ENCODE data around the gene PCDHAC1.
"Not testable (repeated sequence)": the region's sequence is repeated elsewhere in the genome, so short reads cannot be mapped to it uniquely, and the experiment has no call there.

PCDHAC1 gene

GRCh38 chr5:140925806-140926442 is at the start of gene PCDHAC1:
PCDHAC1 (plus strand) TSS chr5:140926299; CDS start chr5:140926893, 594 bp downstream.
- DNase-seq, result no peak

- DNase-seq, result not testable (repeated sequence)
Measured at GRCh38 chr5:140876541-140877261, 49.4 kb upstream of the PCDHAC1 start.

GRCh38 chr5:140877262-140877581 is 48.9 kb upstream of the PCDHAC1 start:
- DNase-seq, result no peak

GRCh38 chr5:140881889-140882590 is 44.1 kb upstream of the PCDHAC1 start, which contains the start of gene PCDHA13:
PCDHA13 (plus strand) TSS chr5:140882124; CDS start chr5:140882269, 145 bp downstream.
- DNase-seq, result no peak

GRCh38 chr5:140882591-140882899 is 43.6 kb upstream of the PCDHAC1 start:
- DNase-seq, result no peak

- no peak for DNase-seq
Measured at GRCh38 chr5:140883373-140883772, 42.7 kb upstream of the PCDHAC1 start.

GRCh38 chr5:140883927-140884697 is 42.0 kb upstream of the PCDHAC1 start:
- no peak for DNase-seq

GRCh38 chr5:140916325-140916724 is 9.8 kb upstream of the PCDHAC1 start:
- DNase-seq, result no peak

GRCh38 chr5:140923601-140924000 is 2.5 kb upstream of the PCDHAC1 start:
- no peak for DNase-seq

GRCh38 chr5:140926443-140927227 is 536 bp downstream of the PCDHAC1 start:
- DNase-seq, result peak; percentile 78

GRCh38 chr5:140927228-140927573 is 1.1 kb downstream of the PCDHAC1 start:
- peak; percentile 42 for DNase-seq

GRCh38 chr5:140934964-140935606 is 9.0 kb downstream of the PCDHAC1 start:
- DNase-seq, result no peak

- DNase-seq, result no peak
Measured at GRCh38 chr5:140946578-140946977, 20.5 kb downstream of the PCDHAC1 start.

GRCh38 chr5:140951636-140952035 is 25.5 kb downstream of the PCDHAC1 start:
- no peak for DNase-seq

- DNase-seq, result no peak
Measured at GRCh38 chr5:140953234-140953633, 27.1 kb downstream of the PCDHAC1 start.

- DNase-seq, result no peak
Measured at GRCh38 chr5:140962190-140962589, 36.1 kb downstream of the PCDHAC1 start.

- DNase-seq, result no peak
Measured at GRCh38 chr5:140964356-140964755, 38.3 kb downstream of the PCDHAC1 start.

GRCh38 chr5:140965905-140966292 is 39.8 kb downstream of the PCDHAC1 start:
- DNase-seq, result no peak

GRCh38 chr5:140966293-140967225 is 40.5 kb downstream of the PCDHAC1 start, which contains the start of gene PCDHAC2:
PCDHAC2 (plus strand) TSS chr5:140966476; CDS start chr5:140966767, 291 bp downstream.
- no peak for DNase-seq

GRCh38 chr5:140967226-140967893 is 41.3 kb downstream of the PCDHAC1 start:
- DNase-seq, result no peak
